Mucosa of descending colon (tissue), 3 donors: ENCODE measurements around the gene GET3. TPM values are rescaled to one million over a fixed set of nuclear protein-coding genes. Genes with fewer than 3 reads are reported as not detected.

Experiments used
- ATAC-seq: fragments of 200-7000 bp; cut with Tn5 transposase; one replicate; pipeline ENCODE4 v1.9.1; 2020; ENCODE audit warnings: mild to moderate bottlenecking, moderate library complexity
- DNase-seq, 3 donors: peaks; one replicate each; pipeline ENCODE4 v3.0.0-alpha.2; 2020
- H3K36me3 ChIP-seq: fragments of 200-600 bp; one replicate; pipeline ENCODE4 v1.8.0; 2021; ENCODE audit warnings: low read depth, mild to moderate bottlenecking
- H3K4me1 ChIP-seq: fragments of 200-600 bp; one replicate; pipeline ENCODE4 v1.8.0; 2021; ENCODE audit warnings: low read depth, mild to moderate bottlenecking
- H3K4me3 ChIP-seq: fragments of 200-600 bp; one replicate; pipeline ENCODE4 v1.8.0; 2021; ENCODE audit warnings: mild to moderate bottlenecking
- H3K9me3 ChIP-seq: fragments of 200-600 bp; one replicate; pipeline ENCODE4 v1.8.0; 2021; ENCODE audit warnings: mild to moderate bottlenecking
- CTCF ChIP-seq: fragments of 200-600 bp; IDR thresholded peaks from one replicate; pipeline ENCODE4 v1.8.0; 2022; ENCODE audit warnings: antibody characterized with exemption, mild to moderate bottlenecking
- intact Hi-C, 2 donors: fragments of 100-400 bp; cut with DNase I in 1 of 2; cut with micrococcal nuclease in 1 of 2; formaldehyde crosslinking; loops; one replicate each; pipeline versions ENCODE4 v1.11.0 to v1.11.1; 2022; cut with DNase I, micrococcal nuclease
- total RNA-seq, 3 donors: library from RNA; stranded (reverse); fragmentation: NEBNext Ultra II Directional in 2 of 3; extraction: Animal tissue kit (Norgen Biotek cat#: 25700) in 2 of 3; gene quantifications; one replicate each; pipeline versions ENCODE4 v1.2.1 to v1.2.4, GENCODE V29; 2021 to 2023
- donor health status: DM: no; HTN: no; CAD: no; lungs with moderate emphysema.
- donor health status: DM: no; HTN: no; CAD: no.
- donor health status: DM: no; HTN: yes; CAD: no.

Gene GET3
- total RNA-seq, 3 donors from 2014 or later: 44.8 to 70.5 (median 50.0) TPM

DNA sequence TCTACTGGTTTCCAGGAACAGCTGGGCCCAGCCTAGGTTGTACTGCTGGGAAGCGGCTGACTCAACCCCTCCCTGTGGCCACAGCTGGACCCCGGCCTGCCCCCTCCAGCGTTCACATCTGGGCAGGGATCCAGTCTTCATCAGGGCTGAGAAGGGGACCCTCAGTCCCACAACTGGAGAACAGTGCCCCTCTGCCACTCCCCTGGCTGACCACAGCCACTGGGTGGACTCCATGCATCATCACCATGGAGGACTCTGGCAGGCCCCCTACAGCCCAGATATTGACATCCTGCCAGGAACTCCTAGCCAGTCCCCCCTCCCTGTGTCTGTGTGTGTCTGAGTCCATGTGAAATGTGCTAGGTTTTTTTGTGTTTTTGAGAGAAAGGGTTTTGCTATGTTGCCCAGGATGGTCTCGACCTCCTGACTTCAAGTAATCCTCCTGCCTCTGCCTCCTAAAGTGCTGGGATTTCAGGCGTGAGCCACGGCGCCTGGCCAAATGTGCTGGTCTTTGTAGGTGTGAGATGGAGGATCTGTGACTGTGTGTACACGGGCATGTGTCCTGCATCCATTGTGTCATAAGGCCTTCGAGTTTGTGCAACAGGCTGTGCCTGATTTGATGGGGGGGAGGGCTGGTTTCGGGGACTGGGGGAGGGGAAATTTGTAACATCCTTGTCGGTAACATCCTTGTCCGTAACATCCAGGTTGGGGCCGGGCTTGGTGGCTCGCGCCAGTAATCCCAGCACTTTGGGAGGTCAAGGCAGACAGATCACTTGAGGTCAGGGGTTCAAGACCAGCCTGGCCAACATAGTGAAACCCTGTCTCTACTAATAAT is 42.1 kb downstream of the GET3 start:
- Histone ChIP-seq H3K4me3 (no peak overlapping the region), H3K36me3 (no peaks in the 10 kb centered on the region), H3K9me3 (no peaks in the 10 kb centered on the region), H3K4me1 (peaks cover 46% of the 10 kb centered on the region)
- TF ChIP-seq CTCF: no peak
- DNase-seq (peak; percentile 52 to 77 (median 59)), ATAC-seq (no peak)
- intact Hi-C loops: no loop called here

GRCh38 chr19:12782174-12782423 is 44.8 kb downstream of the GET3 start:
- Histone ChIP-seq H3K36me3 (no peaks in the 10 kb centered on the region), H3K4me3 (peak overlapping the region; percentile 9), H3K9me3 (no peaks in the 10 kb centered on the region), H3K4me1 (peaks cover 58% of the 10 kb centered on the region)
- ATAC-seq (no peak), DNase-seq (no peak)
- no peak for TF ChIP-seq CTCF
- intact Hi-C loops: no loop called here

GRCh38 chr19:12782424-12783290 is 45.4 kb downstream of the GET3 start:
- H3K9me3 ChIP-seq: no peaks in the 10 kb centered on the region
- peaks cover 60% of the 10 kb centered on the region for H3K4me1 ChIP-seq
- TF ChIP-seq CTCF: no peak
- DNase-seq (peak; percentile 87 to 94 (median 90)), ATAC-seq (peak; percentile 62)
- intact Hi-C loops: no loop called here
- H3K4me3 ChIP-seq: peak overlapping the region; percentile 9
- no peaks in the 10 kb centered on the region for H3K36me3 ChIP-seq

DNA sequence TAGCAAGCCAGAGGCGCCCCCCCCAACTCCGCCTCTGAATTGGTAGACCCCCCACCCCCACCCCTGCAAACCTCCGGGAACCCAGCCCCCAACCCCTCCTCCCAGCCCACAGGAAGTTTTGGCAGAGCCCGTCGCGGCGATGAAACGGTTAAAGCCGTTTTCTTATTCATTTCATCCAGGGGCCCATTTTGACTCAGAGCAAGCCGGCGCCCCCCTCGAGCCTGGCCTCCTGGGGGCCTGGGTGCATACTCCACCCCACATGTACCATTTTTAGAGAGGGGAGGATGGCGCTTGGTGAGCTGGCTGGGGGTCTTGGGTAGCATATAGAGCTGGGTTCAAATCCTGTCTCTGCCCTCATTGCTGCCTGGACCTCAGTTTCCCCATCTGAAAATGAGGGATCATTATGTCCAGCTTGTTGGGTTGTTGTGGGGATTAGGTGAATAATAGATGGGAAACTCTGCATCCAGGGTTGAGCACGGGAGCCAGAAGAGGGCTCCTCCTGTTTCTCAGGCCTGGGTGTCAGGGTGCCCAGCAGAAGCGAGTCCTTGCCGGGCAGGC is 46.1 kb downstream of the GET3 start:
- intact Hi-C loops: no loop called here
- Histone ChIP-seq H3K36me3 (no peaks in the 10 kb centered on the region), H3K9me3 (no peaks in the 10 kb centered on the region), H3K4me3 (no peak overlapping the region), H3K4me1 (peaks cover 65% of the 10 kb centered on the region)
- DNase-seq (no peak), ATAC-seq (no peak)
- TF ChIP-seq CTCF: no peak

GRCh38 chr19:12783849-12784393 is 46.6 kb downstream of the GET3 start:
- intact Hi-C loops: no loop called here
- no peak overlapping the region for H3K4me3 ChIP-seq

More at GRCh38 chr19:12783849-12784393, 46.6 kb downstream of the GET3 start:
- Histone ChIP-seq H3K9me3 (no peaks in the 10 kb centered on the region), H3K4me1 (peaks cover 66% of the 10 kb centered on the region), H3K36me3 (no peaks in the 10 kb centered on the region)
- no peak for TF ChIP-seq CTCF
- ATAC-seq: no peak
- peak; percentile 58 to 82 (median 76) for DNase-seq
